ENCODE results near the gene GRB7.

DNA sequence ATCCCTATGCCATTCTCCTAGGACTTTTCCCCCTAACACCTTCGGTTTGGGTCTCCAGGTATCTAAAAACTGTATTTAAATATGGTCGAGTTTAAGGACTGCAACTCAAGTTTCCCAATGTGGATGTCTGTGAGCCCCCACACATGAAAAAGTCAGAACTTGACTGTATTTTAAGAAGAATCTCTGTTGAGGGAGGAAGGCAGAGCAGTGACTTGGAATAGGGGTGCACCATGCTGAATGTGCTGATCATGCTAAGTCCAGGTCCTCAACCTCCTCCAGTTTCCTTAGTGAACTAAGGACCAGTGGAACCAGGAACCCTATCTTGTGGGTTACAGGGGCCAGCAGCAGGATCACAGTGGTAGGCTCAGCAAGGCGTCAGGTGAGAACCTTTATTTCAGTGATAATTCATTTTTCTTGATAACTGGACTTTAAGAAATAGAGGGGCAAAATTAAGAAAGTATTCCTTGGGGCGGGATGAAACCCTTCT lies 19.5 kb downstream of the GRB7 start:
- TF ChIP-seq EZH2 (IDR thresholded peaks at IDR 0.05; ENCODE audit: insufficient read depth, poor library complexity, severe bottlenecking) (no peak), EZH2phosphoT487 (IDR thresholded peaks at IDR 0.05; ENCODE audit: insufficient read depth, low read depth) (no peak)

Data from GM23248 (cell line).